GM21360 (cell line): Measurements from ENCODE around the gene LRRC46.

ENCODE experiments used
- ATAC-seq: cut with Tn5 transposase; IDR thresholded peaks from one replicate; pipeline ENCODE4 v1.9.1; 2021; ENCODE audit warnings: mild to moderate bottlenecking, moderate library complexity; ENCODE audit not compliant: unreplicated experiment

The LRRC46 gene

GRCh38 chr17:47875011-47875985 is 43.8 kb downstream of the LRRC46 start:
- no peak for ATAC-seq

DNA sequence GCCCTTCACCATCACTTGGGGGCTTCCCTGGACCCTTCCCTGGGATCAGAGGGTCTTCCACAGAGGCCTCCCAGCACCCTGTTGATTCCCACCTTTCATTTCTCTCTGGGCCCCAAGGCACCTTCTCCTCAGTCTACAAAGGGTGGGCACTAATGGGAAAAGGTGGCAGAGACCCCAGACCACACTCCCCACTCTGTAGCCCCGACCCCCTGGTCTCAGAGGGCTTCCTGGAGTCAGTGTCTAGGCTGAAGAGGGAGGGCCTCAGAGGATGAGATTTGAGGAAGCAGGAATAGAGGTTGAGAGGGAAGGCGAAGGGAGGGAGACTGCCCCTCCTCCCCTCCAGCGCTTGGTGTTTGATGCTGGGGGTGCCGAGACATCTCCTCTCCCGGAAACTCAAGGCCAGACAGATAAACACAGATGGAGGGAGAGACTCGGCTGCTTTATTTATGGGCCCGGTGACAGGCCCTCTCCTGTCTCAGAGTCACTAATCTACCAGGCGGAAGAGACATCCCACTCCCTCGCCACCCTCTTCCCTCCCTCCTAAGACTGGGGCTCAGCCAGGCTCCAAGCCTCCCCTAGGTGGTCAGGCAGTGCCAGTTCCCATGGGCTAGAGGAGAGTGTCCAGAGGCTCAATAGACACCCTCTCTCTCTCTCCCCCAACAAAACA is 46.0 kb downstream of the LRRC46 start:
- no peak for ATAC-seq

DNA sequence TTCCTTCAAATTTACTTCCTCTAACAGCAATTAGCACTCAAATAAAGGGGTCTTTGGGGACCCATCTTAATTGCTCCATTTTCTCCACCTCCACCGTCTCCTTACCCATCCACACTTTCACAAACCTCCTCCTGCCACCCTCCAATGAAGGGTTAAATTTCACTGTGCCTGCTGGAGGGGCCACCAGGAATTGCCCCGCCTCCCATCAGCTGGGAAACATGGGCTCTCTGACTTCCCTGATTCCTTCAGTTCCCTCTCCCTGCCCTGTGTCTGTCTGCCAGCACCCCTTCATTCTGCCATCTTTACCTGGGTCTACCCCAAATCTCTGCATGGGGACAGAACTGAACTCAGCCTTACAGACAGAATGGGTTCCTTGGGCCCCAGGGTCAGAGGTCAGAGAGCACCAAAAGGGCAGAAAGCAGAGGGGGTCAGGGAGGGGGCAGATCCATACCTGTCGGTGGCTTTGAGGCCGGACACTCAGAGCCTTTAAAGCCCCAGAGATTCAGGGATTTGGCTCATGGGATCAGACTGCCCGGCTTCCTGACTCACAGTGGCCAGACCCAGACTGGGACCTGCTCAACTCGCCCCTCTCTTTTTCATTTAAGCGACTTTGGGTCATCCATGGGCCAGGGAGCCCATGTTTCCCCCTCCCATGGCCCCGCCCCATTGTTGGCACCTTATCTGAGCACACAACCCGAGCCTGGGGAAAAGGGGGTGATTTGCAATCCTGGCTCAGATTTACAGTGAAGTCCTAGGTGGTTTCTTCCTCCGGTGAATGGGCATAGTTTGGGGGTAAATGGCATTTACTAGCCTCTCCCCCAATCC is 46.9 kb downstream of the LRRC46 start:
- no peak for ATAC-seq

- no peak for ATAC-seq
Observed at GRCh38 chr17:47879028-47879585, 47.6 kb downstream of the LRRC46 start.

DNA sequence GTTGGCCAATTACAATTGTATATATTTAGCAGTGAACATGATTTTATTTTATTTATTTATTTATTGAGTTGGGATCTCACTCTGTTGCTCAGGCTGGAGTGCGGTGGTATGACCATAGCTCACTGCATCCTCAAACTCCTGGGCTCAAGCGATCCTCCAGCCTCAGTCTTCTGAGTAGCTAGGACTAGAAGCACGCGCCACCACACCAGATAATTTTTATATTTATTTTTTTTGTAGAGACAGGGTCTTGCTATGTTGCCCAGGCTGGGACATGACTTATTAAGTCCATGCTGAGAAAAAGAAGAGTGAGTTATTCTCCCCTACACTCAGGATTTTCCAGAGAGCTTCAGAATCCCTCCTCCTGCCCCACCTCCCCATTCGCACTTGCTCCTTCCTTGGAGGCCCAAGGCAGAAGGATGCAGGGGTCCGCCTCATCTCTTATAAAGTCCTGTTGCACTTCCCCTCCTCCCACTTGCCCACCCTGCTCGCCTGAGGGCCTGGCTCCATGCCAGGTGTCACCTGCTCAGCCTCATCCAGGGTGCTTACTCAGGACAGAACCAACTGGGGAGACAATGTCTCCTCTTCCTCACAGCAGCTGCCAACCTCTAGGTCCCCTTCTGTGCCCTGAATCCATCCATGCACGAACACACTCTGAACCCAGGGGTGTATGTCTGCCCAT is 48.4 kb downstream of the LRRC46 start:
- no peak for ATAC-seq

GRCh38 chr17:47882247-47882646 is 50.8 kb downstream of the LRRC46 start:
- no peak for ATAC-seq

DNA sequence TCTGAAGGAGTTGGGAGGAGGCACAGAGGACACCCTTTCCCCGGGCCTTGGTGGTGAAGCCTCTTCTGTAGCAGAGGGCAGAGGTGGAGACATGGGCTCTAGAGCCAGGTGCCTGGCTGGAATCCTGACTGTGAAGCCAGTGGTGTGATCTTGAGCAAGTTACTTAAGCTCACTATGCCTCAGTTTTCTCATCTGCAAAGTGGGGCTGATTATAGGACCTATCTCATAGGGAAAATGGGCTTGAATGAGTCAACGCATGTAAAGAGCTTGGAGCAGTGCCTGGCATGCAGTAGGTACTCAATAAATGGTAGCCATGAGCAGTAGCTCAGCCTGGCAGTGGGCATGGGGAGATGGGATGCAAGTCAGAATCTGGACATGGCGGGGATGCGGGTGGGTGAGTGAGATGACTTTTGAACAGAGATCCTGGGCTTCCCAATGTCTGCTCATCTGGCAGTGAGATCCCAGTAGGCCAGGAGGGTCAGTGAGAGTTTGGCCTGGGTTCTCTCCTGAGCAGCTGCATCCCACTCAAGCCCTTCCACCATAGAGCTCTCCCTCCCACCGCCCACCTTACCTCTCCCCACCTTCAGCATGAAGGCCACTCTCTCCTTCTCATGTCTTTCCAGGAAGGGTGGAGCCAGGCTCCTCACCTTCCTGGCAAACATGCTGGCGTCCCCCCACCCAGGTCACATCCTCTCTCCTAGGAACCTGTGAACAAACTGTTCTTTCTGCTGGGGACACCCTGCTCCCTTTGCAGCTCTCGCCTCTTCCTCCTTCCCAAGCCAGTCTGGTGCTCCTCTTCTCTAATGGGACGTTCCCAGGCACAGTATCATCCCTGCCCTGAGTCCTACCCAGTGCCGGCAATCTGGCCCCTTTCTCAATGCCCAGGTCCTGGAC is 51.5 kb downstream of the LRRC46 start:
- no peak for ATAC-seq

DNA sequence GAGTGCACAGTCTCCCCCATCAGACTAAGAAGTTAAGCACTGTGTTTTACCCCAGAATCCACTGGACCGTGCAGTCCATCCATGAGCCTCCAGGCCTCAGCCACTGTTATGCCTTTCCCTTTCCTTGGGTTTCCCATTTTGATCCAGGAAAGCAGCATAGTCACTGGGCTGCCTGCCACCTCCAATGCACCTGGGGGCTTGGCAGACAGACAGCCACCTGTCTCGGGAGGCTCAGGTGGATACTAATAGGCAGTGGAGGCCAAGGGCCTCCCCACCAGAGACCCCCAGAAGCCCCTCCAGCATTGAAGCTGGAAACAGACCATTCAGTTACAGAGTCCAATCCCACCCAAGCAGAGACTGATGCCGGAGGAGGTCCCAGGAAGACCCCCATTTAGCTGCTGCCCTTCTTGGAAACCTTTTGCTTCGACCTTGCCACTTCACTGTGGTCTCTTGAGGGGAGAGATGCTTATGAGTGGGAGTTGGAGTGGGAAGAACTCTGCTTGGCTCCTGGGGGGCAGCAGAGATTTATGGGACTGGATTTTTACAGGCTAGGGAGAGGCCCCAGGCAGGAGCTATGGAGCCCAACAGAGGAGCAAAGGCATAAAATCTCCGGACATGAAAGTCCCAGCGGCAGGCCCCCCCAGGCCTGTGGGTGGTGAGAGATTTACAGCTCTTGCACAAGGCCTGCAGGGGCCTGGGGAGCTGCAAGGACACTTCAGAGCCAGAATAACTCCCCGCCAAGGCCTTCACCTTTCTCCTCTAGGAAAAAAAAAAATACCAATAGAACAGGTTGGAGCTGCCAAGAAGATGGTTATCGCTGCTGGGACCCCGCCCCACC is 52.3 kb downstream of the LRRC46 start:
- no peak for ATAC-seq

- ATAC-seq: no peak
Observed at GRCh38 chr17:47884427-47884740, 52.9 kb downstream of the LRRC46 start.

- no peak for ATAC-seq
Observed at GRCh38 chr17:47884905-47885730, 53.6 kb downstream of the LRRC46 start.
